ENCODE data around the gene RNF31.

- TF ChIP-seq CTCF (IDR thresholded peaks at IDR 0.05) (no peak), POLR2A (IDR thresholded peaks at IDR 0.05) (no peak)
Observed at GRCh38 chr14:24132061-24132685, 15.1 kb upstream of the RNF31 start.

Data from transverse colon (tissue), 3 donors.